Measurements from ENCODE around the gene HES4.

DNA sequence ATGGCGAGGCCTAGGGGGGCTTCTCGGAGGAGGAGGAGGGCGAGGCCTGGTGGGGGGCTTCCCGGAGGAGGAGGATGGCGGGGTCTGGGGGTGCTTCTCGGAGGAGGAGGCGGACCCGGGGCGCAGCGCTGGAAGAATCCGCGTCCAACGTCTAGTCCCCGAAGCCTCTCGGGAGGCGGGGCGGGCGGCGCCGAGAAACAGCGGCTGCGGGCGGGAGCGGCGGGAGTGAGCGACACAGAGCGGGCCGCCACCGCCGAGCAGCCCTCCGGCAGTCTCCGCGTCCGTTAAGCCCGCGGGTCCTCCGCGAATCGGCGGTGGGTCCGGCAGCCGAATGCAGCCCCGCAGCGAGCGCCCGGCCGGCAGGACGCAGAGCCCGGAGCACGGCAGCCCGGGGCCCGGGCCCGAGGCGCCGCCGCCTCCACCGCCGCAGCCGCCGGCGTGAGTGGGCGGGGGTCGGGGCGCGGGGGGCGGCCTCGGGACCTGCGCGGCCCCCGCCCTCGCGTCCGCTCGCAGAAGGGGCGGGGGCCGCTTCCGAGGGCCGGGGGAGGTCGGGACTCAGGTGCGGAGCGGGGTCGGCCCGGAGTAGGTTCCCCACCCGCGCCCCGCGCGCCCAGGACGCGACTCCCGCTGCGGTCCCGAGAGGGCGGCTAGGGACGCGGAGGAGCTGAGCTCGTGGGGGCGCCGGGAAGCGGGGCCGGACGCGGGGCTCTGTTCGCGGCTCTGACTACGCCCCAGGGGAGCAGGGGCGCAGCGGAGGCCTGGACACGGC is 39.4 kb downstream of the HES4 start, which contains the start of gene KLHL17:
- TF ChIP-seq POLR2A (IDR thresholded peaks at IDR 0.05) (peak in 1 of 2 donors; percentile 27), CTCF (IDR thresholded peaks at IDR 0.05) (no peak)
